K562 (cell line): ENCODE data around the gene NCOR2.

Experiments
- CHD2 ChIP-seq: IDR thresholded peaks from 2 replicates; pipeline ENCODE4 v1.6.1; 2011; ENCODE audit warnings: low read depth, low read length
- CTCF ChIP-seq, 3 experiments: IDR thresholded peaks in 2 of 3; conservative IDR thresholded peaks in 1 of 3; 2 replicates each; pipeline ENCODE4 v1.5.1; 2011 to 2012; ENCODE audit warnings: low read length in 3 of 3, mild to moderate bottlenecking in 3 of 3, control low read depth in 2 of 3, improper control_type of control experiment in 1 of 3, inconsistent platforms in 1 of 3, low read depth in 1 of 3, mixed read lengths in 1 of 3, moderate library complexity in 1 of 3; ENCODE audit not compliant: insufficient read depth in 2 of 3
- E2F4 ChIP-seq: sonication (generic); formaldehyde crosslinking; IDR thresholded peaks from 2 replicates; pipeline ENCODE4 v1.8.0; 2022; ENCODE audit warnings: mild to moderate bottlenecking, low read depth, missing genetic modification reagents
- POLR2A ChIP-seq: fragments of 450-650 bp; conservative IDR thresholded peaks from 2 replicates; pipeline ENCODE4 v1.6.1; 2016
- SMAD2 ChIP-seq: fragments of 150-350 bp; IDR thresholded peaks from 2 replicates; pipeline ENCODE4 v1.6.1; 2014; ENCODE audit warnings: low read depth, mild to moderate bottlenecking, low read length
- SMC3 ChIP-seq: conservative IDR thresholded peaks from 2 replicates; pipeline ENCODE4 v1.6.1; 2011; ENCODE audit warnings: low read depth, low read length, improper control_type of control experiment; ENCODE audit not compliant: insufficient read depth
- TEAD2 ChIP-seq: fragments of 450-650 bp; IDR thresholded peaks from 2 replicates; pipeline ENCODE4 v1.6.1; 2016; ENCODE audit warnings: missing genetic modification characterization, control low read depth, missing compliant biosample characterization
- ZFX ChIP-seq: sonication (generic); formaldehyde crosslinking; IDR thresholded peaks from 2 replicates; pipeline ENCODE4 v1.8.0; 2022; ENCODE audit warnings: mild to moderate bottlenecking, missing genetic modification reagents, moderate library complexity
- TF ChIP-seq, protein P1 (sequence below): fragments of 250-450 bp; sonication (Bioruptor Pico); IDR thresholded peaks from 2 replicates; pipeline ENCODE4 v1.5.0; 2020; ENCODE audit warnings: mild to moderate bottlenecking, borderline replicate concordance
- TF ChIP-seq, protein P2 (sequence below), 2 experiments: fragments of 450-650 bp in 1 of 2; IDR thresholded peaks; 2 replicates each; pipeline ENCODE4 v1.6.1; 2011 to 2017; ENCODE audit warnings: low read depth in 2 of 2, antibody characterized with exemption in 1 of 2, borderline replicate concordance in 1 of 2, low read length in 1 of 2, mild to moderate bottlenecking in 1 of 2, mixed read lengths in 1 of 2; ENCODE audit not compliant: control insufficient read depth in 1 of 2

DNA sequence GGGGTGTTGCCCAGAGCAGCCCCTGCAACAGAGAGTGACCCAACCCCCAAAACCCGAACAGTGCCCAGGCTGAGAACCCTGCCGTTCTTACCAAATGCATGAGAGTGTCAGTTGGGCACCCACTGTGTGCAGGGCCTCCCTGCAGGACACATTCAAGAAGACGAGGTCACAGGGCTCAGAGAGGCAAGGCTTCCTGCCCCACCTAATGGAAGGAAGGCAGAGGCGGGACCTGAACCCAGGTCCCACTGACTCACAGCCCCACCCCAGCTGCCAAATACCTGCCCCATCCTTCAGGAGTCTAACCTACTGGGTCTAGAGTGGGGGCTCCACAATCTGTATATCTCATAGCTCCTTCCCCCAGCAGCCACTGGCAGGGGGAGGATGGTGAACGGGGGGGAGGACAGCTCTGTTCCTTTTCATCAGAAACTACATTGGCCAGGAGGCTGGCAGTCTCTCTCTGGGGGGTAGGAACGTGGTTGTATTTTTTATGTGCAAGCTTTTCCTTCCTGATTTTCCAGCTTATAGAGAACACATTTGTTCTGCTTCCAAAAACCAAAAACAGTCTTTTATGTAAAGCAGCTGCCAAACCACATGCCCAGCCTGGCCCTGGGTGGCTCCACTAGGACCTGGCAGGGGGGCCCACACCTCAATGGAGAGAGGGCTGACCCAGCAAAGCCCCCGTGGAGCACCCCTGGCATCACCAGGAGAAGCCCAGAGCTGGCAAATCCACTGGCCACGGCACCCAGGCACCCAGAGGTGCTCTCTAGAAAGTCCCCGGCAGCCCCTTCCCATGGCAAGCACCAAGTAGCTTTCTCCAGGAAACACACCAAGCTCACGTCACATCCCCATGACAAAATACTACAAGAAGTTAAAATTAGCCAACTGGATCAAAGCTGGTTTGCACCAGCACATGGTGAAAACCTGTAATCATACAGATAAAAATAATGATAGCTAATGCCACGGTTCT lies 17.0 kb downstream of the NCOR2 start:
- no peak for TF ChIP-seq CTCF (IDR thresholded peaks at IDR 0.05 in 2 of 3, conservative IDR thresholded peaks at IDR 0.05 in 1 of 3; ENCODE audit: insufficient read depth in 2 of 3, low read depth in 1 of 3, low read length in 3 of 3)
- no peak for TF ChIP-seq SMC3
- no peak for TF ChIP-seq SMAD2
- TF ChIP-seq, protein P1, sequence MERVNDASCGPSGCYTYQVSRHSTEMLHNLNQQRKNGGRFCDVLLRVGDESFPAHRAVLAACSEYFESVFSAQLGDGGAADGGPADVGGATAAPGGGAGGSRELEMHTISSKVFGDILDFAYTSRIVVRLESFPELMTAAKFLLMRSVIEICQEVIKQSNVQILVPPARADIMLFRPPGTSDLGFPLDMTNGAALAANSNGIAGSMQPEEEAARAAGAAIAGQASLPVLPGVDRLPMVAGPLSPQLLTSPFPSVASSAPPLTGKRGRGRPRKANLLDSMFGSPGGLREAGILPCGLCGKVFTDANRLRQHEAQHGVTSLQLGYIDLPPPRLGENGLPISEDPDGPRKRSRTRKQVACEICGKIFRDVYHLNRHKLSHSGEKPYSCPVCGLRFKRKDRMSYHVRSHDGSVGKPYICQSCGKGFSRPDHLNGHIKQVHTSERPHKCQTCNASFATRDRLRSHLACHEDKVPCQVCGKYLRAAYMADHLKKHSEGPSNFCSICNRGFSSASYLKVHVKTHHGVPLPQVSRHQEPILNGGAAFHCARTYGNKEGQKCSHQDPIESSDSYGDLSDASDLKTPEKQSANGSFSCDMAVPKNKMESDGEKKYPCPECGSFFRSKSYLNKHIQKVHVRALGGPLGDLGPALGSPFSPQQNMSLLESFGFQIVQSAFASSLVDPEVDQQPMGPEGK (CRISPR knock-in tag), result no peak
- no peak for TF ChIP-seq E2F4 (CRISPR knock-in tag)
- no peak for TF ChIP-seq CHD2
- TF ChIP-seq, protein P2, sequence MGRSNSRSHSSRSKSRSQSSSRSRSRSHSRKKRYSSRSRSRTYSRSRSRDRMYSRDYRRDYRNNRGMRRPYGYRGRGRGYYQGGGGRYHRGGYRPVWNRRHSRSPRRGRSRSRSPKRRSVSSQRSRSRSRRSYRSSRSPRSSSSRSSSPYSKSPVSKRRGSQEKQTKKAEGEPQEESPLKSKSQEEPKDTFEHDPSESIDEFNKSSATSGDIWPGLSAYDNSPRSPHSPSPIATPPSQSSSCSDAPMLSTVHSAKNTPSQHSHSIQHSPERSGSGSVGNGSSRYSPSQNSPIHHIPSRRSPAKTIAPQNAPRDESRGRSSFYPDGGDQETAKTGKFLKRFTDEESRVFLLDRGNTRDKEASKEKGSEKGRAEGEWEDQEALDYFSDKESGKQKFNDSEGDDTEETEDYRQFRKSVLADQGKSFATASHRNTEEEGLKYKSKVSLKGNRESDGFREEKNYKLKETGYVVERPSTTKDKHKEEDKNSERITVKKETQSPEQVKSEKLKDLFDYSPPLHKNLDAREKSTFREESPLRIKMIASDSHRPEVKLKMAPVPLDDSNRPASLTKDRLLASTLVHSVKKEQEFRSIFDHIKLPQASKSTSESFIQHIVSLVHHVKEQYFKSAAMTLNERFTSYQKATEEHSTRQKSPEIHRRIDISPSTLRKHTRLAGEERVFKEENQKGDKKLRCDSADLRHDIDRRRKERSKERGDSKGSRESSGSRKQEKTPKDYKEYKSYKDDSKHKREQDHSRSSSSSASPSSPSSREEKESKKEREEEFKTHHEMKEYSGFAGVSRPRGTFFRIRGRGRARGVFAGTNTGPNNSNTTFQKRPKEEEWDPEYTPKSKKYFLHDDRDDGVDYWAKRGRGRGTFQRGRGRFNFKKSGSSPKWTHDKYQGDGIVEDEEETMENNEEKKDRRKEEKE (IDR thresholded peaks at IDR 0.05; ENCODE audit: borderline replicate concordance in 1 of 2, control insufficient read depth in 1 of 2, low read depth in 2 of 2, low read length in 1 of 2), result no peak
- no peak for TF ChIP-seq ZFX (CRISPR knock-in tag)
- no peak for TF ChIP-seq TEAD2 (tag)
- TF ChIP-seq POLR2A, result no peak
